Embryonic facial prominence (tissue), 1 donor: ENCODE measurements around the gene ACSL6.

Source experiments
- DNase-seq: peaks from one replicate; pipeline ENCODE4 v3.0.0-alpha.2; 2016; ENCODE audit errors: extremely low spot score

Gene ACSL6

GRCh38 chr5:132049093-132049492 lies 37.6 kb upstream of the ACSL6 start:
- DNase-seq: no peak

DNA sequence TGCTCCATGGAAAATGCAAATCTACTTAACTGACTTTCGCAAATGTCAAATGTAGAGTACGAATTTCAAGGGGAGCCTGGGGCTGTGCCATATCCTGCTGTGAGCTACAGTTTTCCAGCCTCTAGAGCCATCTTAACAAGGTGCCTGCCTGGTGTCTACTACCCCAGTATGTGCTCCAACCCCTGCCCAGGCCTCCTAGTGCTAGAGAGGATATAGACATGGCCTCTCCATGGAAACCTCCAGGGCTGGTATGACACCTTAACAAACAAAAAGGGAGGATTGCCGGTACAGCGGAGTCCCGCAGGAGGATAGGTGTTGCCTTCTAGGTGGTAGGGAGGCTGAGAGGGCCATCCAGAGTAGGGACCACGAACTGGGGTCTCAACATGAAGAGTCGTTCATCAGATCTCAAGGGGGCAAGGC lies 35.4 kb upstream of the ACSL6 start:
- no peak for DNase-seq

DNA sequence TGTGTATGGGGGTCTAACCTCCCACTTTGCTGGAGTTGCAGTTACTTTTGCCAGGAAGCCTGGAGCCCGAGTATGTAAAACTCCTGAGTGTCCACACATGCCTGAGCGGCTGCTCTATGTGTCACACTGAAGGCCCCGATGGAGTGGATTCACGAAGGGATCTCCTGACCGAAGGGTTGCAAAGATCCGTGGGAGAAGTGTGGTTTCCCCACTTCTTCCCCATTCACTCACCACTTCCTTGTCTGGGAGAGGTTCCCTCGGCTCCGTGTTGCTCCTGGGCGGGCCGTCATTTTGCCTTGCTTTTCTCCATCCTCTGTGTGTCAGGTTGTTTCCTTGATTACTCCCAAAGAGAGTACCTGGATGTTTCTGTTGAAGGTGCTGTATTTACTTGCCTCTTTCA lies 32.7 kb upstream of the ACSL6 start:
- no peak for DNase-seq

DNA sequence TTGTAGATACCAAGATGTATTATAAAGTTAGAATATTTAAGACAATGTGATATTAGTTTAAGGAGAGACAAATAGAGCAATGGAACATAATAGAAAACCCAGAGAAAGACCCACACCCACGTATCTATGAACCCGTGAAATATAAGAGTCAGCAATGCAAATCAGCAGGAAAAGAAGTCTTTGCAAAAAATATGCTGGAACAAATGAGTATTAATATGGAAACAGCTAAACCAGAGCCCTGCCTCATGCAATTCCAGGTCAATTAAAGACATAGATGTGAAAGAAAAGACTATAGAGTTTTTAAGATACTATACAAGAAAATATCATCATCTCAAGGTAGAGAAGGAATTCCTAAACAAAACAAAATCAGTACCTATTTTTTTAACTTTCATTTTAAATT lies 25.9 kb upstream of the ACSL6 start:
- no peak for DNase-seq

DNA sequence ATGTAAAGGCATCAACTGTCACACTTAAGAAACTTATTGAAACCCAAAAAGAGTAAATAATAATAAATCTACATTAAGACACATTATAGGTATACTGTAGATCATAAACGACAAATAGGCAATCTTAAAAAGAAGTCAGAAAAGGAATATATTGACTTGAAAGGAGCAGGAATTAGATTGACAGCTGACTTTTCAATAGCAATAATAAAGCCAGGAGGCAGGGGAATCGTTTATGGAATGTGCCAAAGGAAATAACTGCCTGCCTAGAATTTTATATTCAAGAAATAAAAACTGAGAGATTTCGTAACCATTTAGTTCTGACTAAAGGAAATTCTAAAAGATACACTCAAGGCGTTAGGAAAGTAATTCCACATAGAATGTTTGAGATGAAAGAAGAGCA lies 21.7 kb upstream of the ACSL6 start:
- no peak for DNase-seq

DNA sequence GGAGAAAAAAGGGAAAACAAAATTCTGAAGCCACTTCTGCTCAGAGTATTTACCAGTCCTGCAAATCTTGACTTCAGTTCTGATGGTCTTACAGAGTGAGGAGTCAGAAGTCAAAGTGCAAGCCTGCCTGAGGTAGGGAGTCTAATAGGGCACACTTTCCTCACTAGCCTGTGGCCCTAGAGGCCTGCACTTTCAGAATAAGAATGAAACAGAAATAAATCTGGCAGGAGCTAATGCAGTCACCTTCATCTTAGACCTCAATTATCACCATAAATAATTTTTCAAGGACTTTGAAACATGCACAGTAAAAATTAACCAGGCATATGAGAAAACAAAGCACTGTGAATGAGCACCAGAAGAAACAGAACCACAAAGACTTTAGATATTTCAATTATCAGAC lies 20.7 kb upstream of the ACSL6 start:
- no peak for DNase-seq

- no peak for DNase-seq
Observed at GRCh38 chr5:132030610-132031009, 19.2 kb upstream of the ACSL6 start.

GRCh38 chr5:132029609-132030330 lies 18.3 kb upstream of the ACSL6 start:
- no peak for DNase-seq

- no peak for DNase-seq
Observed at GRCh38 chr5:132027027-132027426, 15.6 kb upstream of the ACSL6 start.

- DNase-seq: no peak
Observed at GRCh38 chr5:132026516-132027008, 15.1 kb upstream of the ACSL6 start.

DNA sequence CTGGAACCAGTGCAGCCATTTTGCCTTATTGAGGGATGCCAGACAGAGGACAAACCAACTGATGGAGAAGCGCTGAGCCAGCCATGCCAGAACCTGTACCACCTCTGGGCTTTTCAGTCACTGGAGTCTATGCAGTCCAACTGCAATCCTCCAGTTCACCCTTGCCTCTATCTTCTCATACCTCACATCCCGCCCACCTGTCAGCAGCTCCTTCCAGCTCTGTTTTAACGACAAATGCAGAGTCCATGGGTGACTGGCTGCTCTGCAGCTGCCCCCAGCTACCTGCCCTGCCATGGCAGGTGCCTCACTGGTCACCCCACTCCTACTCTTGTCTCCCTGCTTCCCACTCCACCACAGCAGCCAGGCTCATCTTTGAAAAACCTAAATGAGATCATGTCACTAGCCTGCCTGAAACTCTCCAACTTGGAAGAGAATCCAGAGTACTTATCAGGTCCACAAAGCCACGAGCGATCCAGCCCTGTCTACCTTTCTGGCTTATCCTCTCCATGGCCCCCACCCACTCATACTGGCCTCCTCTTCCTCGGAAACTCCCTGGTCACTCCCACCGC lies 14.0 kb upstream of the ACSL6 start:
- DNase-seq: no peak

DNA sequence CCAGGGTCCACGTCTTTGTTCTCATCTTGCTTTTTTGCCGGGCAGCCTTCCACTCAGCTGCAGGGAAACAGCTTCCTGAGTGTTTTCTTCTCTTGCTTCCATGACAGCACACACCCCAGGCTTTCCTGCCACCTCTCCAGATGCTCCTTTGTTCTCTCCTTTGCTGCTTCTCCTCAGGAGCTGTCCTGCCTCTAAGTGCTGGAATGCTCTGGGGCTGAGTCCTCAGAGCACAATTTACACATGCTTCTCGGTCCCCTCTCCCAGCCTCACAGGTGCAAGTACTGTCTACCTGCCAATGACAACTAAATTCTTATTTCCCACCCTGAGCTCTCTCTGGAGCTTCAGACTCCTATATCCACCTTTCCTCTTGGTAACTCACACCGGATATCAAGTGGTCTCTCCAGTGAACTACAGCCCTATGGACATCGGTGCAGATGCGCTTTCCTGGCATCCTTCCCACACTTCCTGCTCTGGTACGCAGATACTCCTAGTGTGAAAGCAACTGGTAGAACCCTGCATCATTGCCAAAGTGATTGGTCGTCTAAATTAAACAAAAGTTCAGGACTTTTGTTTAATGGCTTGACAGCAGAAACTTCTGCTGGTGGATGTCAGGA lies 13.4 kb upstream of the ACSL6 start:
- DNase-seq: no peak

DNA sequence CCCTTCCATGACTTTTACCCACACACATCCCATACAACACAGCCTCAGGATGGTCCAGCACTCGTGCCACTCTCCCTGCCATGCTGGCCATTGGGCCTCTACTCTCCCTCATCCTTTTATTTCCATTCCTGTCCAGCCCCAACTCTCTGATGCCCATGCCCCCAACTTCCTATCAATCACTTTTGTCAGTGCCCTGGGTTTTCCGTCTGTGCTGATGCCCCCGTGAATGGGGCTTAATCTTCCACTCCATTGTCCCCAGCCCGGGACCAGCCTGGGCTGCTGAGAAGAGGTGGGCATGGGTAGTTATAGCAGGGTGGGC lies 12.6 kb upstream of the ACSL6 start:
- DNase-seq: no peak

GRCh38 chr5:132023258-132024116 lies 12.0 kb upstream of the ACSL6 start:
- no peak for DNase-seq

DNA sequence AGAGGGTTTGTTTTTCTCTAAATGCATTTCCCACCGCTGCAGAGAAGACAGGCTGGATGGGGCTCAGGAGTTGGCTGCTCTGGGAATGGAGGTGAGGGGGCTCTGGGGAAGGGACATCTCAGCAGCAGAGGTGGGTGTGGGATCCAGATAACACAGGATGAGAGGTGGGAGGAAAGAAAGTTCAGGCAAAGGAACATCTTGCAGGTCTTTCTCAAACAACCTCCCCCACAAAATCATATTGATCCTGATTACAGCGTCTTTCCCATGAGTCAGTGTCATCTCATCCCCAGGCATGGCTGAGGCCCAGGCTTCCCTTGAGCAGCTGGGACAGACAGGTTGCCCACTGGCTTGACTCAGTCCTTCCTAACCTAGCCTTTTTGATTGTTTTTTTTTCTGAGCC lies 11.3 kb upstream of the ACSL6 start:
- no peak for DNase-seq

- DNase-seq: no peak
Observed at GRCh38 chr5:132021654-132022053, 10.2 kb upstream of the ACSL6 start.

- no peak for DNase-seq
Observed at GRCh38 chr5:132020568-132021339, 9.3 kb upstream of the ACSL6 start.

DNA sequence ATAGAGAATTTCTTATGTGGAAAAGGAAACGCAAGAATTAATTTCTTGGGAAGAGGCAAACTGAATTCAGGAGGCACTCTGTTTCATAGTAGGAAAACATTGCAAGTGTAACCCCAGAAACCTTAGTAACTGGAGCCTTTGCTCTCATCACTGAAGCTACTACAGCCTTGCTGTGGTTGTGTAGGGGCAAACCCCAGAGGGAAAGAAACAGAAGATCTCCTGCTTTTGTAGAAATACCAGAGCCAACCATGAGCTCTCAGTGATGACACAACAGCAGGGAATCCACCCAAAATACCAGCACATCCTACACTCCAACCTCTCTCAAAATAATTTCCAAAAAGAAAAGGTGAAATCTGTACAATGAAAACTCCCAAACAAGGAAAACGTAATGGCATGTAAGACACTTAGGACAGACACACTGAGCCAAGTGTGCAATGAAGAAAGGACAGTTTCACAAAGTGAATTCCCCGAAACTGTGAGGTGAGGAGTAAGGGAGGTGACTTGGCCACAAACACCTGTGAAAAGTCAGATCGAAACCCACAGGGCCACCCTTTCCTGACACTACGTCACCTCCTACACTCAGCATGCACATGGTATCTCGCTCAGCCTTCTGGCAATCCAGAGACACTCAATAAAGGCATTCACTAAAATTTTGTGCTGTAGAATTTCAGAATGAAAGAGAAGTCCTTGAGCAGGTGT lies 8.5 kb upstream of the ACSL6 start:
- DNase-seq: no peak

- DNase-seq: no peak
Observed at GRCh38 chr5:132019337-132019736, 7.9 kb upstream of the ACSL6 start.

DNA sequence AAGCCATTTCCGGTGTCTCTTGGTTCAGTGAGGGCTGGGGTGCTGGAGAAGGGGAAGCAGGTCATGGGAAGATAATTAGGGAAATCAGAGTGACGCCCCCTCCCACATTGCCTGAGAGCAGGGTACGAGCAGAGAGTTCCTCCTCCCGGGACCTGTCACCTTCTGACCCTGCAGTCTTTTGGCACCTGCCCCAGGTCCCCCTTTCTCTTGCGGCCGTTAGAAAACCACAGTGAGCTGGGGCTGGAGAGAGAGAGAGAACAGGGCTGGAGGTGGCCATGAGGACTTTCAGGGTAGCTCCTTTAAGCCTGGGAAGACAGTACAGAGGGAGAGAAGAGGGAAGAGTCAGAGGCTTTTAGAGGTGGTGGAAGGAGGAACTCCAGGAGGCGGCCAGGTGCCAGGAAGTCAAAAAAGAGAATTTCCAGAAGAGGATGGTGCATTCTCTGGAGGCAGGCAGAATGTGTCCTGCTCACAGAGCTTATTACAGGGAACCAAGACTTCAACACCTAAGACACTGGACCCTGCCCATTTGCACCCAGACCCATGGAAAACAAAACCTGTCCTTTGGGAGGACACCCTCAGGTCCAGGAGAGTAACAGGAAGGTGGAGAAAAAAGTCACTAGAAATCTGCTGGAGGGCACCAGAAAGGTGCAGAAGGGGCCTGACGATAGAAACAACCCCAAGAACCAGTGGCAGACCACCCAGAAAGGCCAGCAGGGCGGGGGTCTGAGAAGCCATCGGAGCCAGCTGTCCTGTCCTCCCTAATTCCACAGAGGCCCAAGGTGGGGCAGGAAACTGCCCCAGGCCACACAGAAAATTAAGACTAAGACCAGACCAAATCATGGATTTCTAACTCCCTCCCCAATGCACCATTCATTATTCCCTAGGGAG lies 6.5 kb upstream of the ACSL6 start:
- no peak for DNase-seq
